ENCODE data around the gene APOL6. TPM values are rescaled to one million over a fixed set of nuclear protein-coding genes. Genes with fewer than 3 reads are reported as not detected.

The APOL6 gene
- total and polyA plus RNA-seq, 2 experiments from 2014 or later = 8.0 to 20.8 TPM

GRCh38 chr22:35683560-35683959, 35.3 kb downstream of the APOL6 start:
- H2AFZ ChIP-seq = no peak overlapping the region; the same call in 1 of the 2 replicates
- in situ Hi-C loops (cut with MboI) = no loop called here

GRCh38 chr22:35684270-35684700, 36.0 kb downstream of the APOL6 start:
- Histone ChIP-seq H4K20me1 (ENCODE audit: insufficient read depth) (no peaks in the 10 kb centered on the region), H3K36me3 (ENCODE audit: low read depth) (no peaks in the 10 kb centered on the region), H3K9me3 (ENCODE audit: low read depth) (no peaks in the 10 kb centered on the region), H3K4me3 (no peak overlapping the region), H3K27ac (no peak overlapping the region), H3K9ac (no peak overlapping the region), H3F3A (ENCODE audit: insufficient read depth) (no peaks in the 10 kb centered on the region), H3K27me3 (replicated peaks; ENCODE audit: insufficient read depth) (no peaks in the 10 kb centered on the region), H3K4me2 (ENCODE audit: unreplicated experiment) (no peak overlapping the region), H3K4me1 (ENCODE audit: insufficient read depth) (no peaks in the 10 kb centered on the region), H2AFZ (no peak overlapping the region), H3K79me2 (ENCODE audit: insufficient read depth) (no peaks in the 10 kb centered on the region), H3K9me2 (ENCODE audit: insufficient read depth) (no peaks in the 10 kb centered on the region)
- in situ Hi-C loops (cut with MboI) = no loop called here
- TF ChIP-seq EZH2 (IDR thresholded peaks at IDR 0.05; ENCODE audit: insufficient read depth, poor library complexity, severe bottlenecking) = no peak
- TF ChIP-seq EZH2phosphoT487 (IDR thresholded peaks at IDR 0.05; ENCODE audit: insufficient read depth, low read depth) = no peak
- 7 to 17% methylated on average over 3 of the region's 3 CpGs for WGBS, 2 experiments (ENCODE audit: low coverage in 1 of 2, low lambda C conversion rate in 2 of 2, missing lambda C conversion rate in 2 of 2)
- peak; percentile 78 for DNase-seq

More at GRCh38 chr22:35683560-35683959, 35.3 kb downstream of the APOL6 start:
- Histone ChIP-seq H3K4me2 (ENCODE audit: unreplicated experiment) (no peak overlapping the region), H4K20me1 (ENCODE audit: insufficient read depth) (no peaks in the 10 kb centered on the region), H3K36me3 (ENCODE audit: low read depth) (no peaks in the 10 kb centered on the region), H3F3A (ENCODE audit: insufficient read depth) (no peaks in the 10 kb centered on the region), H3K27me3 (replicated peaks; ENCODE audit: insufficient read depth) (no peaks in the 10 kb centered on the region), H3K79me2 (ENCODE audit: insufficient read depth) (no peaks in the 10 kb centered on the region), H3K9me3 (ENCODE audit: low read depth) (no peaks in the 10 kb centered on the region), H3K9me2 (ENCODE audit: insufficient read depth) (no peaks in the 10 kb centered on the region), H3K27ac (no peak overlapping the region), H3K4me1 (ENCODE audit: insufficient read depth) (no peaks in the 10 kb centered on the region), H3K4me3 (no peak overlapping the region), H3K9ac (no peak overlapping the region)
- TF ChIP-seq EZH2 (IDR thresholded peaks at IDR 0.05; ENCODE audit: insufficient read depth, poor library complexity, severe bottlenecking) (no peak), EZH2phosphoT487 (IDR thresholded peaks at IDR 0.05; ENCODE audit: insufficient read depth, low read depth) (no peak)
- WGBS, 2 experiments (ENCODE audit: low coverage in 1 of 2, low lambda C conversion rate in 2 of 2, missing lambda C conversion rate in 2 of 2) = 60 to 83% methylated on average over 1 of the region's 1 CpG
- no peak for DNase-seq

- H3K9me2 ChIP-seq (ENCODE audit: insufficient read depth) = no peaks in the 10 kb centered on the region
- TF ChIP-seq EZH2phosphoT487 (IDR thresholded peaks at IDR 0.05; ENCODE audit: insufficient read depth, low read depth) (no peak), EZH2 (IDR thresholded peaks at IDR 0.05; ENCODE audit: insufficient read depth, poor library complexity, severe bottlenecking) (no peak)
- in situ Hi-C loops (cut with MboI) = no loop called here
- H3K79me2 ChIP-seq (ENCODE audit: insufficient read depth) = no peaks in the 10 kb centered on the region
- no peaks in the 10 kb centered on the region for H3K4me1 ChIP-seq (ENCODE audit: insufficient read depth)
- no peak overlapping the region for H2AFZ ChIP-seq
- no peak overlapping the region for H3K9ac ChIP-seq
- no peak overlapping the region for H3K4me3 ChIP-seq
- no peaks in the 10 kb centered on the region for H3K9me3 ChIP-seq (ENCODE audit: low read depth)
- no peak overlapping the region for H3K4me2 ChIP-seq (ENCODE audit: unreplicated experiment)
- no peaks in the 10 kb centered on the region for H3F3A ChIP-seq (ENCODE audit: insufficient read depth)
- DNase-seq = no peak
- no peaks in the 10 kb centered on the region for H3K27me3 ChIP-seq (replicated peaks; ENCODE audit: insufficient read depth)
- H3K36me3 ChIP-seq (ENCODE audit: low read depth) = no peaks in the 10 kb centered on the region
- H3K27ac ChIP-seq = no peak overlapping the region
- no peaks in the 10 kb centered on the region for H4K20me1 ChIP-seq (ENCODE audit: insufficient read depth)
Measured at GRCh38 chr22:35684732-35685131, 36.5 kb downstream of the APOL6 start.

- H3K9me3 ChIP-seq (ENCODE audit: low read depth) = no peaks in the 10 kb centered on the region
- no peak overlapping the region for H2AFZ ChIP-seq
- H3K79me2 ChIP-seq (ENCODE audit: insufficient read depth) = no peaks in the 10 kb centered on the region
- no peaks in the 10 kb centered on the region for H3K27me3 ChIP-seq (replicated peaks; ENCODE audit: insufficient read depth)
- no peaks in the 10 kb centered on the region for H3K9me2 ChIP-seq (ENCODE audit: insufficient read depth)
- no peak overlapping the region for H3K4me3 ChIP-seq
- in situ Hi-C loops (cut with MboI) = no loop called here
- H3K27ac ChIP-seq = no peak overlapping the region
- no peak for DNase-seq
- H4K20me1 ChIP-seq (ENCODE audit: insufficient read depth) = no peaks in the 10 kb centered on the region
- no peak overlapping the region for H3K4me2 ChIP-seq (ENCODE audit: unreplicated experiment)
- 78 to 81% methylated on average over 11 of the region's 11 CpGs for WGBS, 2 experiments (ENCODE audit: low coverage in 1 of 2, low lambda C conversion rate in 2 of 2, missing lambda C conversion rate in 2 of 2)
- TF ChIP-seq EZH2phosphoT487 (IDR thresholded peaks at IDR 0.05; ENCODE audit: insufficient read depth, low read depth) = no peak
- no peak for TF ChIP-seq EZH2 (IDR thresholded peaks at IDR 0.05; ENCODE audit: insufficient read depth, poor library complexity, severe bottlenecking)
- H3F3A ChIP-seq (ENCODE audit: insufficient read depth) = no peaks in the 10 kb centered on the region
- no peak overlapping the region for H3K9ac ChIP-seq
- H3K4me1 ChIP-seq (ENCODE audit: insufficient read depth) = no peaks in the 10 kb centered on the region
- no peaks in the 10 kb centered on the region for H3K36me3 ChIP-seq (ENCODE audit: low read depth)
Measured at GRCh38 chr22:35685731-35686130, 37.5 kb downstream of the APOL6 start.

- H3K27me3 ChIP-seq (replicated peaks; ENCODE audit: insufficient read depth) = no peaks in the 10 kb centered on the region
Measured at GRCh38 chr22:35686298-35686697, 38.1 kb downstream of the APOL6 start.

More at GRCh38 chr22:35686298-35686697, 38.1 kb downstream of the APOL6 start:
- Histone ChIP-seq H3K4me1 (ENCODE audit: insufficient read depth) (no peaks in the 10 kb centered on the region), H3K27ac (no peak overlapping the region), H2AFZ (no peak overlapping the region), H3K79me2 (ENCODE audit: insufficient read depth) (no peaks in the 10 kb centered on the region), H3K4me2 (ENCODE audit: unreplicated experiment) (no peak overlapping the region), H3K36me3 (ENCODE audit: low read depth) (no peaks in the 10 kb centered on the region), H3K9me3 (ENCODE audit: low read depth) (no peaks in the 10 kb centered on the region), H3K4me3 (no peak overlapping the region), H3K9ac (no peak overlapping the region), H3F3A (ENCODE audit: insufficient read depth) (no peaks in the 10 kb centered on the region), H3K9me2 (ENCODE audit: insufficient read depth) (no peaks in the 10 kb centered on the region), H4K20me1 (ENCODE audit: insufficient read depth) (no peaks in the 10 kb centered on the region)
- DNase-seq = no peak
- in situ Hi-C loops (cut with MboI) = no loop called here
- TF ChIP-seq EZH2phosphoT487 (IDR thresholded peaks at IDR 0.05; ENCODE audit: insufficient read depth, low read depth) (no peak), EZH2 (IDR thresholded peaks at IDR 0.05; ENCODE audit: insufficient read depth, poor library complexity, severe bottlenecking) (no peak)
- WGBS, 2 experiments (ENCODE audit: low coverage in 1 of 2, low lambda C conversion rate in 2 of 2, missing lambda C conversion rate in 2 of 2) = 94 to 99% methylated on average over 4 of the region's 4 CpGs
